Loucy (cell line): Measurements from ENCODE around the gene RER1.

ENCODE experiments used
- EZH2phosphoT487 ChIP-seq: fragments of 200-600 bp; IDR thresholded peaks from 2 replicates; pipeline ENCODE4 v1.6.1; 2018; ENCODE audit warnings: antibody characterized with exemption, mild to moderate bottlenecking, moderate library complexity, borderline replicate concordance
- TF ChIP-seq, protein P1 (sequence below): fragments of 200-600 bp; sonication (generic); conservative IDR thresholded peaks from 2 replicates; pipeline ENCODE4 v1.5.1; 2014; ENCODE audit warnings: mild to moderate bottlenecking, antibody characterized with exemption, low read length

DNA sequence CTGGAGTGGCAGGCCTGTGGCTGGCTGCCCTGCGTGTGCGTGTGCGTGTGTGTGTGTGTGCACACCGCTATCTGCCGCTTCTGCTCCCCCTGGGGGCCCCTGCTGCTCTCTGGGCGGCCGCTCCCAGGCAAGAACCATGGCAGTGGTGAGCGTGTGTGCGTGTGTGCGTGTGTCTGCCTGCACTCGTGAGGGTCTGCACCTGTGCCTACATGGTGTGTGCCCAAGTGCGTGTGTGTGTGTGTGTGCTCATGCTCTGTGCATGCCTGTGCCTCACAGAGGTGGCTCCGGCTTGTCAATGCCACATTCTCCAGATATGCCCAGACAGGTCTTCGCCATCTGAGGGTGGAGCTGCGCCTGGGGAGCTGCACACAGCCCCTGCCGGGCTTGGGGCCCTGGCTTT, 39.5 kb downstream of the RER1 start:
- TF ChIP-seq, protein P1, sequence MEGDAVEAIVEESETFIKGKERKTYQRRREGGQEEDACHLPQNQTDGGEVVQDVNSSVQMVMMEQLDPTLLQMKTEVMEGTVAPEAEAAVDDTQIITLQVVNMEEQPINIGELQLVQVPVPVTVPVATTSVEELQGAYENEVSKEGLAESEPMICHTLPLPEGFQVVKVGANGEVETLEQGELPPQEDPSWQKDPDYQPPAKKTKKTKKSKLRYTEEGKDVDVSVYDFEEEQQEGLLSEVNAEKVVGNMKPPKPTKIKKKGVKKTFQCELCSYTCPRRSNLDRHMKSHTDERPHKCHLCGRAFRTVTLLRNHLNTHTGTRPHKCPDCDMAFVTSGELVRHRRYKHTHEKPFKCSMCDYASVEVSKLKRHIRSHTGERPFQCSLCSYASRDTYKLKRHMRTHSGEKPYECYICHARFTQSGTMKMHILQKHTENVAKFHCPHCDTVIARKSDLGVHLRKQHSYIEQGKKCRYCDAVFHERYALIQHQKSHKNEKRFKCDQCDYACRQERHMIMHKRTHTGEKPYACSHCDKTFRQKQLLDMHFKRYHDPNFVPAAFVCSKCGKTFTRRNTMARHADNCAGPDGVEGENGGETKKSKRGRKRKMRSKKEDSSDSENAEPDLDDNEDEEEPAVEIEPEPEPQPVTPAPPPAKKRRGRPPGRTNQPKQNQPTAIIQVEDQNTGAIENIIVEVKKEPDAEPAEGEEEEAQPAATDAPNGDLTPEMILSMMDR = no peak
- TF ChIP-seq EZH2phosphoT487 = no peak
